C4-2B (cell line): ENCODE measurements around the gene DACH2.

ENCODE experiments used
- H3K27ac ChIP-seq: fragments of 450-650 bp; 2 replicates; pipeline ENCODE4 v1.5.1; 2017
- CTCF ChIP-seq: fragments of 450-650 bp; conservative IDR thresholded peaks from 2 replicates; pipeline ENCODE4 v1.5.1; 2017; ENCODE audit warnings: mild to moderate bottlenecking
- ZFX ChIP-seq: fragments of 450-650 bp; IDR thresholded peaks from 2 replicates; pipeline ENCODE4 v1.6.1; 2017

The DACH2 gene

GRCh38 chrX:86455495-86455894 is 307.2 kb downstream of the DACH2 start:
- no peak for TF ChIP-seq ZFX
- TF ChIP-seq CTCF: no peak
- no peak overlapping the region for H3K27ac ChIP-seq

GRCh38 chrX:86460760-86461159 is 312.5 kb downstream of the DACH2 start:
- no peak overlapping the region for H3K27ac ChIP-seq
- no peak for TF ChIP-seq ZFX

GRCh38 chrX:86504297-86504696 is 356.0 kb downstream of the DACH2 start:
- TF ChIP-seq ZFX: no peak
- no peak for TF ChIP-seq CTCF
- no peak overlapping the region for H3K27ac ChIP-seq

GRCh38 chrX:86507331-86507730 is 359.1 kb downstream of the DACH2 start:
- TF ChIP-seq CTCF (no peak), ZFX (no peak)
- H3K27ac ChIP-seq: no peak overlapping the region

- H3K27ac ChIP-seq: no peak overlapping the region
- no peak for TF ChIP-seq ZFX
- no peak for TF ChIP-seq CTCF
Observed at GRCh38 chrX:86579777-86580176, 431.5 kb downstream of the DACH2 start.

GRCh38 chrX:86604607-86605006 is 456.4 kb downstream of the DACH2 start:
- no peak overlapping the region for H3K27ac ChIP-seq
- TF ChIP-seq CTCF: no peak
- no peak for TF ChIP-seq ZFX

GRCh38 chrX:86696951-86697350 is 548.7 kb downstream of the DACH2 start:
- no peak overlapping the region for H3K27ac ChIP-seq
- no peak for TF ChIP-seq ZFX
- no peak for TF ChIP-seq CTCF

- TF ChIP-seq CTCF: no peak
- TF ChIP-seq ZFX: no peak
- no peak overlapping the region for H3K27ac ChIP-seq
Observed at GRCh38 chrX:86711531-86712180, 563.4 kb downstream of the DACH2 start.
